Activated T-helper 9 cell treated with anti-CD3 and anti-CD28 coated beads, Interleukin-2, amount 50 U/mL, for 16 hours (primary cell): ENCODE measurements around the gene IL11.

Experiments used
- DNase-seq: peaks from one replicate; pipeline ENCODE4 v3.0.0-alpha.2; 2020; ENCODE audit warnings: low read depth

IL11 gene

DNA sequence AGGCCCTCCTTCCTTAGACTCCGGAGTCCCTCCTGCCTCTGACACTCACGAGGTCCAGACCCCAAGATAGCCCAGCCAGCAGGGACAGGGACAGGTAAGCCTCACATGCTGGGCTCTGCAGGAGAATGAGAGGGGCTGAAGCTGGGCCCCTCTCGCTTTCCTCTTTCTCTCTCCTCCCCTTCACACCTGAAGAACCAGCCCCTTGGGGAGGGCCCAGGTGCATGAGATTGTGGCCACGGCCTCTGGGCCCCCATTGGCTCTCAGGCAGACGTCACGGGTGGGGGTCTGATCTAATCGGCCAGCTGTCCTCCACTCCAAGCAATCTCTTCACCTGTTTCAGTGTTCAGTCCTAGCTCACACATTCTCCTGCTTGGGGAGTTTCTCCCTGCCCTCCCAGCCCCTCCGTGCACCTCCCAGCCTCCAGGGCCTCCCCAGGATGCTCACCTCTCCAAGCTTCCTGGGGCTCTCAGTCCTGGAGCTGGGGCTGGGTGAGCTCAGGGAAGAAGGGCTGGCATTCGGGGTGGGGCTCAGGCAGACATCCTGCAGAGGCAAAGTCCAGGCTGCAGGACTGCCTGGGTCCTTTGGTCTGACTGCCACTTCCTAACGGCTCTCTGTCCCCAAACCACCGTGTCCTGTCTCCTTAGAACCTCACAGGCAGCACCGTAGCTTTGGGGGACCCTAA lies 47.9 kb downstream of the IL11 start:
- no peak for DNase-seq

DNA sequence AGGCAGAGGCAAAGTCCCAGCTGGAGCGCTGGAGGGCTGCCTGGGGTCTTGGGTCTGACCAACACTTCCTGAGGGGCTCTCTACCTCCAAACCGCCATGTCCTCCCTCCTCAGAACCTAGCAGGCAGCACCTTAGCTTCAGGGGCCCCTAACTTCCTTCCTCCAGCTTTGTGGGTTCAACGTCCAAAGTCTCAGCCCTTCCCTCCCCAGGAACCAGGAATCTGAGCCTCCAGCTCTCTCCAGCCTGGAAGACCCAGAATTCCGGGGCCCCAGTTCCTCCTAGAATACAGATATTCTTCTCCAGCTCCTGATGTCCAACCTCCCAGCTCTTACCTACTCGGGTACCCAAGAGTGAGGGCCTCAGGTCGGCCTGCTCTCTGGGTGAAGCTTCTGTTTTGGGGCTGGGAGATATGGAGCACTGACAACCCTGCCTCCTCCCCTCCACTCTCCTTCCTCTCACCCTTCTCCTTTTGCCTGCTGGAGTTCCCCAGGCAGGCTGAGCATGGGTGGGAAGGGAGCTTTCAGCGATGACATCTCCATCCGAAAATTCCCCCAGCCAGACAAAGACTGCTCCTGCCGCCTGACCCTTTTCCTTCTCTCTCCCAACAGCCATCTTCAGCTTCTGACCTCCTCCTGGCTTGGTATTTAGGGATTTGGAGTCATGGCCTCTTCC lies 48.7 kb downstream of the IL11 start:
- no peak for DNase-seq

DNA sequence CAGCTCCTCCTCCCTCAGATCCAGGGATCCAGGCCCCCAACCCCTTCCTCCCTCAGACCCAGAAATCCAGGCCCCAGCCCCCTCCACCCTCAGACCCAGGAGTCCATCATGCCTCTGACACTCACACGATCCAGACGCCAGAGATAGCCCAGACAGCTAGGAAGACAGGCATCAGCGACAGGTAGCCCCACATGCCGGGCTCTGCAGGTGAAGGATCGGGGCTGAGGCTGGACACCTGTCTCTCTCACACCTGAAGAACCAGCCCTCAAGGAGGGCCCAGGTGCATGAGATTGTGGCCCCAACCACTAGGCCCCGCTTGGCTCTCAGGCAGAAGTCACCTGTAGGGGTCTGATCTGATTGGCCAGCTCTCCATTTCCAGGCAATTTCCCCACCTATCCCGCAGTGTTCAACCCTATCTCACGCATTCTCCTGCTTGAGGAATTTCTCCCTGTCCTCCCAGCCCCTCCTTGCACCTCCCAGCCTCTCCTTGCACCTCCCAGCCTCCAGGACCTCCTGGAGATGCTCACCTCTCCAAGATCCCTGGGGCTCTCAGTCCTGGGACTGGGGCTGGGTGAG lies 49.3 kb downstream of the IL11 start:
- DNase-seq, result no peak

DNA sequence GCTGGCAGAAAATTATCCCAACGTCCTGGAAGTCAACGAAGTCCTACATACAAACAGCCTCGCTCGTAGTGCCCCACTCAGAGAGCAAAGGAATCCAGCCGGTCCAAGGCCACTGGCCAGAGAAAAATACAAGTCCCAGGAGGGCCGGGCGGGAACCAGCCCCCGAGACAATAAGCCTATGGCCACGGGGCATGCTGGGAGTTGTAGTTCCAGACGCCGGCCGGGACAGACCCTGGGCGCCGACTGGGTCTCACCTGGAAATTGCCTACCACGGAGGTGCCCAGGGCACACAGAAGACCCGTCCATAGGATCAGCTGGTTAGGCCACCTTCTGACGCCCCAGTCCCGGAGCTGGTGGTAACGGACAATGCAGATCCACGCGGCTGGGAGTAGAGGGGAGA lies 50.5 kb downstream of the IL11 start:
- DNase-seq, result no peak

DNA sequence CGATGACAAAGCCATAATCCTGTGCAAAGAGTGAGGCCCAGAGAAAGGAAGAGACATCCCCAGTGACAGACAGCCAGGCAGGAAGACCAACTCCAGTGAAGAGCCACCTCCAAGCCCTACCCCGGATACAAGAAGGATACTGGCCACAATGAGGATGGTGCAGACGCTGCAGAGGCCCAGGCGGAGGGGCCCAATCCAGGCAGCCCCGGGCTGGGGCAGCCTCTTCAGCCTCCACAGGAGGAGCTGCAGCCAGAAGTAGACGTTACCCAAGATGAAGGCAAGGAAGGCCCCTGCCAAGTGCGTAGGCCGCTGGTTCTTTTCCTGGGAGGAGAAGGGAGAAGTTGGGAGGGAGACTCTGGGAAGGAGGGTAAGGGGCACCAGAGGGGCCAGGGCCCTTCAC lies 53.6 kb downstream of the IL11 start:
- no peak for DNase-seq

DNA sequence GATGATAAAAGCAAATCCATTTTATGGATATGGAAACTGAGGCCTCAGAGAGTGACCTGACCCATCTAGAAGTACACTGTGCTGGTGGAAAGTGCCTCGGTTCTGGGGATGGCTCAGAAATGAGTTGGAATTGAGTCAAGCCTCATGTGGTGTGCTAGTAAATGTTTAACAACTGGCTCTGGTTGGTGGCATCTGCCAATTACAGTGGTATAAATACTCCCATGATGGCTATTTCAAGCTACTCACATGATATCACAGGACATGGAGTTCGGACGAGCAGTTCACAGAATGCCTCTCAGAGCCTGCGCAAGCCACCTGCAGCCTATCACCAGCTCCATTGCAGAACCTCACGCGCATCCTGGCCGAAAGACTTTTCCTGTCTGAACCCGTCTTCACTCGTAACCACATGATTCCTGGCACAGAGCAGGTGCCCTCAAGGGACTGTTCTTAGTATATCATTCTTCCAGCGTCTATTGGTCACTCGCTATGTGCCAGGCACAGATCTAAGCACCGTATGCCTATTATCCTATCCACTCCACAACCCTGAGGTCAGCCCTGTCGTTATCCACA lies 54.2 kb downstream of the IL11 start:
- DNase-seq, result no peak

DNA sequence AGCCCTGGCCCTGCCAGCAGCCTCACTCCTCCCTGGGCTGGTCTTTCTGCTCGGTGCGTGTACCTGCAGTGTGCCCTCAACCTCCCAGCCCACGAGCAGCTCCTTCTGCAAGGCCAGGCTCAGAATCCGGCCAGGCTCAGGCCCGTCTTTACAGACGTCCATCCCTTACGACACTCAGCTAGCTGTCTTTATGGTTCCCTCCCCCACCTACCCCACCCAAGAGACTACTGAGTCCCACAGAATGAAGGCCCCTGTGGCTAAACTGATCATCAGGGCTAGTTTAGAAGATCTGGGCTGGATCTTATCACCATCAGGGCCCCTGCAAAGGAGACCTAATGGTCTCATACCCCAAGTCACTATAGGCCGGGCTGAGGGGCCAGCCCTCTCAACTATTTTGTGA lies 55.9 kb downstream of the IL11 start:
- DNase-seq, result no peak
